H1 (cell line): ENCODE results near the gene ZNF610. TPM values are rescaled to one million over a fixed set of nuclear protein-coding genes. Genes with fewer than 3 reads are reported as not detected.

Experiments used
- CTCF ChIA-PET: fragments of 300-600 bp; sonication (Branson Sonifier 250); formaldehyde crosslinking; loops from one replicate; lab custom pipeline; 2021; ENCODE audit not compliant: partially characterized antibody; lab: Charles Lee
- POLR2A ChIA-PET: fragments of 300-600 bp; sonication (Branson Sonifier 250); formaldehyde crosslinking; loops from one replicate; lab custom pipeline; 2021; ENCODE audit warnings: inconsistent platforms; ENCODE audit not compliant: partially characterized antibody; lab: Charles Lee
- DNase-seq, 2 experiments: peaks; one replicate each; pipeline versions ENCODE4 v3.0.0 to v3.0.0-alpha.2; 2010 to 2022; ENCODE audit warnings: low spot score in 2 of 2, low read depth in 1 of 2, mixed read lengths in 1 of 2
- FAIRE-seq: peaks from 2 replicates; lab custom pipeline; 2011; peaks lifted over from hg19 to GRCh38; lab: Jason Lieb, UNC
- H2AFZ ChIP-seq: 2 replicates; pipeline ENCODE4 v1.8.1; 2012; ENCODE audit warnings: low read length, inconsistent platforms
- H2AK5ac ChIP-seq: 2 replicates; pipeline ENCODE4 v1.6.1; 2013; ENCODE audit warnings: low read depth, low read length
- H2BK120ac ChIP-seq: replicated peaks from 2 replicates; pipeline ENCODE3; 2013; ENCODE audit warnings: low read depth, low read length, inconsistent platforms
- H2BK12ac ChIP-seq: 2 replicates; pipeline ENCODE4 v1.6.1; 2013; ENCODE audit warnings: low read depth, low read length
- H2BK15ac ChIP-seq: 2 replicates; pipeline ENCODE4 v1.6.1; 2013; ENCODE audit warnings: low read length
- H2BK20ac ChIP-seq: 2 replicates; pipeline ENCODE4 v1.6.1; 2013; ENCODE audit warnings: low read length
- H2BK5ac ChIP-seq: 2 replicates; pipeline ENCODE4 v1.6.1; 2013; ENCODE audit warnings: low read depth, low read length
- H3K14ac ChIP-seq: 2 replicates; pipeline ENCODE4 v1.6.1; 2013; ENCODE audit warnings: inconsistent platforms; ENCODE audit not compliant: insufficient read length
- H3K18ac ChIP-seq: 2 replicates; pipeline ENCODE4 v1.6.1; 2013; ENCODE audit warnings: low read length; ENCODE audit errors: extremely low read depth
- H3K23ac ChIP-seq: 2 replicates; pipeline ENCODE4 v1.6.1; 2013; ENCODE audit warnings: inconsistent platforms; ENCODE audit not compliant: insufficient read length
- H3K23me2 ChIP-seq: 2 replicates; pipeline ENCODE4 v1.6.1; 2013; ENCODE audit warnings: low read depth, low read length
- H3K27ac ChIP-seq: 2 replicates; pipeline ENCODE4 v1.6.1; 2011; ENCODE audit warnings: low read depth, low read length, inconsistent platforms
- H3K27me3 ChIP-seq, 4 experiments: replicated peaks in 1 of 4; 1 replicate in 1 of 4; 2 replicates in 3 of 4; pipeline versions ENCODE4 v1.6.1 to v1.8.1; 2011 to 2013; ENCODE audit warnings: low read length in 3 of 4, mild to moderate bottlenecking in 3 of 4, inconsistent platforms in 2 of 4, mixed read lengths in 2 of 4, moderate library complexity in 1 of 4; ENCODE audit not compliant: control insufficient read depth in 3 of 4, insufficient read depth in 3 of 4; ENCODE audit errors: extremely low read depth in 1 of 4
- H3K36me3 ChIP-seq, 4 experiments: 2 replicates each; pipeline versions ENCODE4 v1.6.1 to v1.8.1; 2011 to 2013; ENCODE audit warnings: mild to moderate bottlenecking in 4 of 4, low read length in 3 of 4, moderate library complexity in 2 of 4, control low read depth in 1 of 4, inconsistent platforms in 1 of 4; ENCODE audit not compliant: insufficient read depth in 4 of 4, control insufficient read depth in 2 of 4
- H3K4ac ChIP-seq: replicated peaks from 2 replicates; pipeline ENCODE3; 2013; ENCODE audit warnings: low read length, low read depth, mixed read lengths, inconsistent platforms; ENCODE audit not compliant: insufficient read length
- H3K4me1 ChIP-seq, 4 experiments: replicated peaks in 1 of 4; 1 replicate in 1 of 4; 2 replicates in 3 of 4; pipeline versions ENCODE4 v1.6.1 to v1.8.1; 2011 to 2013; ENCODE audit warnings: low read length in 3 of 4, inconsistent platforms in 2 of 4, mixed read lengths in 1 of 4; ENCODE audit not compliant: insufficient read depth in 4 of 4, control insufficient read depth in 3 of 4
- H3K4me2 ChIP-seq, 2 experiments: 2 replicates each; pipeline versions ENCODE4 v1.6.1 to v1.8.1; 2011 to 2013; ENCODE audit warnings: low read depth in 2 of 2, low read length in 2 of 2, control low read depth in 1 of 2, inconsistent platforms in 1 of 2, mild to moderate bottlenecking in 1 of 2; ENCODE audit not compliant: insufficient read depth in 1 of 2
- H3K4me3 ChIP-seq, 4 experiments: fragments of 200-600, 300-600 bp in 1 of 4; sonication (generic), shearing (Covaris generic), sonication (Bioruptor Twin) in 1 of 4; 2 replicates each; pipeline versions ENCODE4 v1.5.1 to v1.8.1; 2011 to 2016; ENCODE audit warnings: low read length in 4 of 4, low read depth in 3 of 4, control low read depth in 2 of 4, inconsistent platforms in 2 of 4, mild to moderate bottlenecking in 2 of 4, mixed read lengths in 1 of 4, moderate library complexity in 1 of 4; ENCODE audit not compliant: insufficient read depth in 2 of 4; ENCODE audit errors: extremely low read depth in 1 of 4
- H3K56ac ChIP-seq: replicated peaks from 2 replicates; pipeline ENCODE3; 2013; ENCODE audit warnings: low read depth, mild to moderate bottlenecking, mixed read lengths, low read length, inconsistent platforms; ENCODE audit not compliant: insufficient read length
- H3K79me1 ChIP-seq: 2 replicates; pipeline ENCODE4 v1.6.1; 2013; ENCODE audit warnings: low read depth, low read length, control low read depth
- H3K79me2 ChIP-seq, 2 experiments: 2 replicates each; pipeline versions ENCODE4 v1.6.1 to v1.8.1; 2012 to 2013; ENCODE audit warnings: low read length in 2 of 2, mild to moderate bottlenecking in 2 of 2, inconsistent platforms in 1 of 2; ENCODE audit not compliant: insufficient read depth in 2 of 2, control insufficient read depth in 1 of 2
- H3K9ac ChIP-seq, 4 experiments: replicated peaks in 1 of 4; 1 replicate in 1 of 4; 2 replicates in 3 of 4; pipeline versions ENCODE4 v1.6.1 to v1.8.1; 2011 to 2013; ENCODE audit warnings: low read depth in 3 of 4, low read length in 3 of 4, control low read depth in 2 of 4, mild to moderate bottlenecking in 2 of 4, moderate library complexity in 2 of 4, inconsistent platforms in 1 of 4; ENCODE audit errors: extremely low read depth in 1 of 4
- H3K9me3 ChIP-seq, 2 experiments: 2 replicates each; pipeline versions ENCODE4 v1.6.1 to v1.8.1; 2012 to 2013; ENCODE audit warnings: mild to moderate bottlenecking in 2 of 2, moderate library complexity in 2 of 2, control low read depth in 1 of 2, inconsistent platforms in 1 of 2, low read depth in 1 of 2, low read length in 1 of 2, mixed read lengths in 1 of 2; ENCODE audit not compliant: insufficient read depth in 2 of 2
- H4K20me1 ChIP-seq, 2 experiments: replicated peaks in 1 of 2; 2 replicates each; pipeline versions ENCODE3 to v1.8.1; 2011 to 2013; ENCODE audit warnings: inconsistent platforms in 2 of 2, low read length in 2 of 2, mild to moderate bottlenecking in 1 of 2; ENCODE audit not compliant: insufficient read depth in 2 of 2, control insufficient read depth in 1 of 2
- H4K5ac ChIP-seq: 2 replicates; pipeline ENCODE4 v1.6.1; 2013; ENCODE audit warnings: low read length, low read depth, mixed read lengths, inconsistent platforms; ENCODE audit not compliant: insufficient read length
- H4K8ac ChIP-seq: 2 replicates; pipeline ENCODE4 v1.8.0; 2013; ENCODE audit warnings: mild to moderate bottlenecking, moderate library complexity, low read length, inconsistent platforms; ENCODE audit not compliant: insufficient read depth; ENCODE audit errors: extremely low read depth
- H4K91ac ChIP-seq: replicated peaks from 2 replicates; pipeline ENCODE3; 2013; ENCODE audit warnings: low read length, mixed read lengths, inconsistent platforms; ENCODE audit not compliant: insufficient read length
- GABPA ChIP-seq: IDR thresholded peaks from 2 replicates; pipeline ENCODE4 v1.6.1; 2011; ENCODE audit warnings: mild to moderate bottlenecking, low read length, moderate library complexity, borderline replicate concordance; ENCODE audit not compliant: insufficient read depth
- RAD21 ChIP-seq, 2 experiments: IDR thresholded peaks in 1 of 2; conservative IDR thresholded peaks in 1 of 2; 2 replicates each; pipeline ENCODE4 v1.6.1; 2011; ENCODE audit warnings: low read depth in 2 of 2, low read length in 2 of 2, improper control_type of control experiment in 1 of 2, inconsistent platforms in 1 of 2, mild to moderate bottlenecking in 1 of 2, moderate library complexity in 1 of 2
- SIRT6 ChIP-seq: IDR thresholded peaks from one replicate; pipeline ENCODE4 v1.7.1; 2012; ENCODE audit warnings: low read length, inconsistent platforms
- WGBS, 2 experiments: shearing (Covaris generic) in 1 of 2; methylation state at CpG; one replicate each; pipeline versions ENCODE4 v1.1.6 to v1.1.7; 2013 to 2015; ENCODE audit warnings: low lambda C conversion rate in 2 of 2, mixed read lengths in 2 of 2, inconsistent platforms in 1 of 2, low coverage in 1 of 2, missing lambda C conversion rate in 1 of 2; ENCODE audit not compliant: insufficient replicate concordance in 2 of 2, insufficient coverage in 1 of 2, insufficient read length in 1 of 2; ENCODE audit errors: extremely low coverage in 1 of 2, missing lambda C conversion rate in 1 of 2; 5-methylcytosine and 5-hydroxymethylcytosine counted together
- polyA plus RNA-seq, 7 experiments: library from polyadenylated mRNA; depleted of rRNA in 3 of 7; stranded (reverse) in 5 of 7; unstranded in 2 of 7; fragments of >200 nt in 5 of 7; fragments of 200-250 nt in 2 of 7; gene quantifications; 1 replicate in 5 of 7; 2 replicates in 1 of 7; 4 replicates in 1 of 7; pipeline versions ENCODE4 v1.2.1 to v1.2.3, GENCODE V29; 2011 to 2013; ENCODE audit warnings: missing spikeins in 2 of 7, mixed read lengths in 2 of 7
- total RNA-seq: library from RNA; stranded (reverse); fragmentation: NEBNext Ultra II Directional; extraction: Animal tissue kit (Norgen Biotek cat#: 25700); gene quantifications from 2 replicates; pipeline ENCODE4 v1.2.1, GENCODE V29; 2021
- TF ChIP-seq, protein P1 (sequence below): IDR thresholded peaks from 2 replicates; pipeline ENCODE4 v1.6.1; 2012; ENCODE audit warnings: low read length, inconsistent platforms
- TF ChIP-seq, protein P2 (sequence below), 3 experiments: IDR thresholded peaks; 1 replicate in 2 of 3; 2 replicates in 1 of 3; pipeline versions ENCODE4 v1.5.1 to v1.6.1; 2011; ENCODE audit warnings: low read length in 3 of 3, mild to moderate bottlenecking in 3 of 3, inconsistent platforms in 2 of 3, low read depth in 1 of 3, moderate library complexity in 1 of 3; ENCODE audit not compliant: insufficient read depth in 1 of 3; ENCODE audit errors: control extremely low read depth in 1 of 3

ZNF610 gene
- total and polyA plus RNA-seq, 2 of the 8 experiments (the other 6 are each of a cell fraction or from before 2014, with no cell fraction given), result 2.4 to 5.4 TPM

DNA sequence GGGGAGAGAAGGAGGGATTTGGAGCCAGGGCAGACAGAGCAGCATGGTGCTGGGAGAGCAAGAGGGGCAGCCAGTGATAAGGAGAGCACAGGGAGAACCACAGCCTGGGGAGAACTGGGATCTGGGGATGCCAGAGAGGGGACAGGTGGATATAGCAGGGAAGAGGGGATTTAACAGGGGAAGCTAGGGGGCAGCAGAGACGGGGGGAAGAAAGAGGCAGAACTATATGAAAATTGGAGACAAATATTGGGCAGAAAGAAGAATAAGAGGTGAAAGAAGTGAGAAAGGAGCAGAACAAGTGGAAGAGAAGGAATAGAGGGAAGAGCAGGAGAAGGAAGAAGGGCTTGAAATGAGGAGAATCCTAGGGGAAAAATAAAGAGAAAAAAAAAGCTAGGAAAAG lies 55.1 kb downstream of the ZNF610 start:
- Histone ChIP-seq H3K14ac (no peak overlapping the region), H3K18ac (no peak overlapping the region), H4K5ac (no peak overlapping the region), H2BK20ac (no peak overlapping the region), H2AFZ (no peak overlapping the region), H4K20me1 (no peaks in the 10 kb centered on the region), H3K4me3 (no peak overlapping the region), H3K23me2 (no peaks in the 10 kb centered on the region), H3K9ac (no peak overlapping the region), H3K4me2 (no peak overlapping the region), H2BK15ac (no peak overlapping the region), H4K8ac (no peak overlapping the region), H3K4ac (no peak overlapping the region)
- 43% methylated on average over 1 of the region's 1 CpG; no CpG with 5 or more reads in 1 of the 2 experiments for WGBS, 2 experiments
- POLR2A ChIA-PET, result interaction anchor here (0.7 to 0.8 kb wide), 2 partner anchors 22 to 63 kb away, joined by 3 to 4 read pairs; partner anchors contain the start of genes ZNF578 and ZNF880
- TF ChIP-seq, protein P1, sequence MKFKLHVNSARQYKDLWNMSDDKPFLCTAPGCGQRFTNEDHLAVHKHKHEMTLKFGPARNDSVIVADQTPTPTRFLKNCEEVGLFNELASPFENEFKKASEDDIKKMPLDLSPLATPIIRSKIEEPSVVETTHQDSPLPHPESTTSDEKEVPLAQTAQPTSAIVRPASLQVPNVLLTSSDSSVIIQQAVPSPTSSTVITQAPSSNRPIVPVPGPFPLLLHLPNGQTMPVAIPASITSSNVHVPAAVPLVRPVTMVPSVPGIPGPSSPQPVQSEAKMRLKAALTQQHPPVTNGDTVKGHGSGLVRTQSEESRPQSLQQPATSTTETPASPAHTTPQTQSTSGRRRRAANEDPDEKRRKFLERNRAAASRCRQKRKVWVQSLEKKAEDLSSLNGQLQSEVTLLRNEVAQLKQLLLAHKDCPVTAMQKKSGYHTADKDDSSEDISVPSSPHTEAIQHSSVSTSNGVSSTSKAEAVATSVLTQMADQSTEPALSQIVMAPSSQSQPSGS, result no peak
- no peak for TF ChIP-seq GABPA
- TF ChIP-seq, protein P2, sequence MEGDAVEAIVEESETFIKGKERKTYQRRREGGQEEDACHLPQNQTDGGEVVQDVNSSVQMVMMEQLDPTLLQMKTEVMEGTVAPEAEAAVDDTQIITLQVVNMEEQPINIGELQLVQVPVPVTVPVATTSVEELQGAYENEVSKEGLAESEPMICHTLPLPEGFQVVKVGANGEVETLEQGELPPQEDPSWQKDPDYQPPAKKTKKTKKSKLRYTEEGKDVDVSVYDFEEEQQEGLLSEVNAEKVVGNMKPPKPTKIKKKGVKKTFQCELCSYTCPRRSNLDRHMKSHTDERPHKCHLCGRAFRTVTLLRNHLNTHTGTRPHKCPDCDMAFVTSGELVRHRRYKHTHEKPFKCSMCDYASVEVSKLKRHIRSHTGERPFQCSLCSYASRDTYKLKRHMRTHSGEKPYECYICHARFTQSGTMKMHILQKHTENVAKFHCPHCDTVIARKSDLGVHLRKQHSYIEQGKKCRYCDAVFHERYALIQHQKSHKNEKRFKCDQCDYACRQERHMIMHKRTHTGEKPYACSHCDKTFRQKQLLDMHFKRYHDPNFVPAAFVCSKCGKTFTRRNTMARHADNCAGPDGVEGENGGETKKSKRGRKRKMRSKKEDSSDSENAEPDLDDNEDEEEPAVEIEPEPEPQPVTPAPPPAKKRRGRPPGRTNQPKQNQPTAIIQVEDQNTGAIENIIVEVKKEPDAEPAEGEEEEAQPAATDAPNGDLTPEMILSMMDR (IDR thresholded peaks at IDR 0.05; ENCODE audit: control extremely low read depth in 1 of 3, insufficient read depth in 1 of 3, low read depth in 1 of 3, low read length in 3 of 3), result peak; percentile 28 to 47 (median 37); a peak in 3 of 4 replicates
- no peak for TF ChIP-seq SIRT6
- TF ChIP-seq RAD21 (IDR thresholded peaks at IDR 0.05 in 1 of 2, conservative IDR thresholded peaks at IDR 0.05 in 1 of 2; ENCODE audit: low read depth in 2 of 2, low read length in 2 of 2), result peak; percentile 58 to 62
- TF ChIP-seq, all 59 proteins: peak for 2
- CTCF ChIA-PET, result interaction anchor here (0.6 to 3.6 kb wide), 8 partner anchors 10 to 250 kb away, joined by 3 to 15 read pairs (median 3); no protein-coding TSS in a partner anchor
- Histone ChIP-seq H3K27ac (no peak overlapping the region), H2BK5ac (no peak overlapping the region), H3K4me1 (no peaks in the 10 kb centered on the region), H3K56ac (no peak overlapping the region), H3K79me1 (no peaks in the 10 kb centered on the region), H2BK12ac (no peak overlapping the region), H3K23ac (no peak overlapping the region), H3K79me2 (no peaks in the 10 kb centered on the region), H2BK120ac (no peak overlapping the region), H3K36me3 (peaks cover 0 to 16% (median 6%) of the 10 kb centered on the region in 4 experiments; a peak in 5 of 8 replicates), H3K27me3 (no peaks in the 10 kb centered on the region), H4K91ac (no peak overlapping the region), H3K9me3 (peaks cover 12 to 14% of the 10 kb centered on the region in 2 experiments), H2AK5ac (no peak overlapping the region)
- FAIRE-seq, result no peak
- DNase-seq, result no peak
